Gastroesophageal sphincter (tissue), 4 donors: ENCODE data around the gene HEBP1. TPM values are rescaled to one million over a fixed set of nuclear protein-coding genes. Genes with fewer than 3 reads are reported as not detected.

Source experiments
- ATAC-seq: fragments of 150-250 bp; one replicate; pipeline ENCODE4 v1.9.1; 2016; ENCODE audit warnings: mild to moderate bottlenecking, moderate library complexity
- H3K27ac ChIP-seq, 4 donors: fragments of 200-600 bp; sonication (generic) in 3 of 4; 1 replicate in 3 of 4; 2 replicates in 1 of 4; pipeline ENCODE4 v1.5.1; 2016 to 2019
- H3K27me3 ChIP-seq: fragments of 200-600 bp; sonication (generic); one replicate; pipeline ENCODE4 v1.5.1; 2019
- H3K36me3 ChIP-seq, 2 donors: fragments of 200-600 bp; sonication (generic); one replicate each; pipeline ENCODE4 v1.5.1; 2019; ENCODE audit warnings: control low read depth in 1 of 2
- H3K4me1 ChIP-seq, 3 donors: fragments of 200-600 bp; sonication (generic); 1 replicate in 2 of 3; 2 replicates in 1 of 3; pipeline ENCODE4 v1.5.1; 2016 to 2019; ENCODE audit warnings: control low read depth in 2 of 3
- H3K4me3 ChIP-seq, 2 donors: fragments of 200-600 bp; sonication (generic); one replicate each; pipeline ENCODE4 v1.5.1; 2019; ENCODE audit warnings: mild to moderate bottlenecking in 1 of 2, moderate library complexity in 1 of 2
- H3K9me3 ChIP-seq, 3 donors: fragments of 200-600 bp; sonication (generic); one replicate each; pipeline ENCODE4 v1.5.1; 2017 to 2019; ENCODE audit warnings: control low read depth in 2 of 3
- CTCF ChIP-seq, 4 experiments: fragments of 200-600 bp in 2 of 4; fragments of 450-650 bp in 2 of 4; sonication (generic) in 1 of 4; IDR thresholded peaks; one replicate each; pipeline ENCODE4 v1.5.1; 2017 to 2019; ENCODE audit warnings: antibody characterized with exemption in 4 of 4, mild to moderate bottlenecking in 2 of 4, moderate library complexity in 2 of 4
- EP300 ChIP-seq: sonication (generic); formaldehyde crosslinking; IDR thresholded peaks from one replicate; pipeline ENCODE4 v1.6.1; 2017; ENCODE audit warnings: antibody characterized with exemption, mild to moderate bottlenecking
- POLR2A ChIP-seq, 2 donors: fragments of 450-650 bp; IDR thresholded peaks; one replicate each; pipeline ENCODE4 v1.6.1; 2017; ENCODE audit warnings: antibody characterized with exemption in 2 of 2, mild to moderate bottlenecking in 2 of 2, moderate library complexity in 1 of 2
- POLR2AphosphoS5 ChIP-seq: sonication (generic); formaldehyde crosslinking; IDR thresholded peaks from one replicate; pipeline ENCODE4 v1.6.1; 2017; ENCODE audit warnings: antibody characterized with exemption
- WGBS, 2 donors: methylation state at CpG; one replicate each; pipeline ENCODE4 v1.1.5; 2018; ENCODE audit warnings: low coverage in 1 of 2; 5-methylcytosine and 5-hydroxymethylcytosine counted together
- total RNA-seq, 4 donors: library from RNA; depleted of rRNA; stranded (reverse); fragments of >200 nt; gene quantifications; one replicate each; pipeline ENCODE4 v1.1.0, GENCODE V29; 2016

HEBP1 gene
- total RNA-seq, 4 donors from 2014 or later, result 33.8 to 47.5 (median 41.9) TPM

- WGBS, 2 donors, result 91 to 100% methylated on average over 4 to 6 of the region's 6 CpGs
- no peak for ATAC-seq
These were observed 48.0 kb downstream of the HEBP1 start, which contains the start of gene GPRC5D for GRCh38 chr12:12952036-12952435. Gene GPRC5D, minus strand, starts transcription at chr12:12952170. Its CDS starts 1,786 bp downstream, at chr12:12950384.

GRCh38 chr12:12951504-12951903 is 48.6 kb downstream of the HEBP1 start:
- H3K36me3 ChIP-seq, result no peaks in the 10 kb centered on the region

More at GRCh38 chr12:12952036-12952435, 48.0 kb downstream of the HEBP1 start, which contains the start of gene GPRC5D:
- H3K27ac ChIP-seq, result no peak within 1 kb of the TSS
- H3K27me3 ChIP-seq, result no peaks in the 10 kb centered on the region
- H3K36me3 ChIP-seq, result no peaks in the 10 kb centered on the region
- no peaks in the 10 kb centered on the region for H3K4me1 ChIP-seq
- H3K9me3 ChIP-seq, result no peaks in the 10 kb centered on the region
- TF ChIP-seq EP300, result no peak
- TF ChIP-seq POLR2A (IDR thresholded peaks at IDR 0.05), result no peak
- TF ChIP-seq POLR2AphosphoS5, result no peak
- TF ChIP-seq CTCF (IDR thresholded peaks at IDR 0.05), result no peak
- H3K4me3 ChIP-seq, result no peak within 1 kb of the TSS

GRCh38 chr12:12947902-12948301 is 52.2 kb downstream of the HEBP1 start:
- H3K4me3 ChIP-seq, result no peak overlapping the region
- 68 to 81% methylated on average over 3 to 4 of the region's 4 CpGs for WGBS, 2 donors
- no peak for ATAC-seq
- H3K36me3 ChIP-seq, result no peaks in the 10 kb centered on the region
- H3K27ac ChIP-seq, result no peak overlapping the region
- H3K27me3 ChIP-seq, result no peaks in the 10 kb centered on the region
- TF ChIP-seq POLR2A (IDR thresholded peaks at IDR 0.05), result no peak
- no peak for TF ChIP-seq CTCF (IDR thresholded peaks at IDR 0.05)
- no peak for TF ChIP-seq EP300
- no peak for TF ChIP-seq POLR2AphosphoS5
- no peaks in the 10 kb centered on the region for H3K9me3 ChIP-seq
- peaks cover 0 to 8% (median 0%) of the 10 kb centered on the region in 3 donors for H3K4me1 ChIP-seq

More at GRCh38 chr12:12951504-12951903, 48.6 kb downstream of the HEBP1 start:
- 89 to 90% methylated on average over 1 of the region's 1 CpG for WGBS, 2 donors
- Histone ChIP-seq H3K27ac (no peak overlapping the region), H3K4me3 (no peak overlapping the region), H3K9me3 (no peaks in the 10 kb centered on the region), H3K4me1 (no peaks in the 10 kb centered on the region), H3K27me3 (no peaks in the 10 kb centered on the region)
- no peak for ATAC-seq
- TF ChIP-seq POLR2AphosphoS5, result no peak

DNA sequence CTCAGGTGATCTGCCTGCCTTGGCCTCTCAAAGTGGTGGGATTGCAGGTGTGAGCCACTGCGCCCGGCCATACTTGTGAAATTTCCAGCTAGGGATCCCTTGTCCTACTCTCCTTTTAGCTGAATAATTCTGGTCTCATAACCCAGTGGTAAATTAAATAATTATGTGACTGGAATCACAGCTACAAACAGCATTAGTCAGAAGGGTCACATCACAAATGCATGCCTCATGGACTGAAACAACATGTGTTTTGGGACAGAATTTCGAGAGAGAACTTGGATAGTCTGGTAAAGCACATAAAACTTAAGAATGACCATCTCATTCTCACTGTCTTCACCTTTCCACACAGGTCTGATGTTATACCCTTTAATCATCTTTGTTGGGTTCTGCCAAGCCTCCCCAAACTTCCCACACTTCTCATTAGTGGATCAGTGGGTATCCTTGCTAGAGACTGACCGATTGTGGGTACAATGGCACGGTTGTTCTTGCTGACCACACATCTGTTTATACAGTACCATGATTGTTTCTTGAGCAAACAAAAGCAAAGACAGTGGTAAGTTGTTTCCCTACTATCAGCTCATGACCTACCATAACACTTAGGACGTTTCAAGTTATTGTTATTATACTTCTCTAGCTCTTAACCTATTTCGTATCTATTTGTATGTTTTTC is 53.2 kb downstream of the HEBP1 start:
- no peaks in the 10 kb centered on the region for H3K27me3 ChIP-seq
- H3K27ac ChIP-seq, result no peak overlapping the region
- no peak for ATAC-seq

DNA sequence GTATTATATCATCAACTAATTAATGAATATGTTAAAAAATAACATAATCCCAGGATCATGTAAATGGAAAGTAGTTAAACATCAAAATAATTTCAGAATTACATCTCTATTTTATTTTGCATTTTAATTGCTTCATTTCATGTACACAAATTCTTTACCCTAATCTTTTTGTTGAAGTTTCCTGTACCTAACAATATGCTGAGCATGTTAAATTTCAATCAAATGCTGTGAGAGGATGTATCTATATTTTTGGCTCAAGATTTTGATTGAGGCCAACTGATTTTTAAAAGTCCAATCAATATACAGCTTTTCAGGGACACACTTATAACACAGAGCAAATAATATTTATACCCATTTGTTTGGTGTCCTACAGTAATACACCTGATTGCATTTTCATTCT is 54.5 kb downstream of the HEBP1 start:
- ATAC-seq, result no peak
- H3K4me3 ChIP-seq, result no peak overlapping the region
- H3K36me3 ChIP-seq, result no peaks in the 10 kb centered on the region

More for the DNA sequence above, 53.2 kb downstream of the HEBP1 start:
- TF ChIP-seq CTCF (IDR thresholded peaks at IDR 0.05) (no peak), EP300 (no peak)
- no peaks in the 10 kb centered on the region for H3K9me3 ChIP-seq
- 71 to 84% methylated on average over 5 to 6 of the region's 7 CpGs for WGBS, 2 donors
- H3K4me3 ChIP-seq, result no peak overlapping the region
- no peaks in the 10 kb centered on the region for H3K36me3 ChIP-seq
- peaks cover 0 to 8% (median 0%) of the 10 kb centered on the region in 3 donors for H3K4me1 ChIP-seq

More for the DNA sequence above, 54.5 kb downstream of the HEBP1 start:
- no peaks in the 10 kb centered on the region for H3K9me3 ChIP-seq
- H3K27ac ChIP-seq, result no peak overlapping the region
- H3K4me1 ChIP-seq, result peaks cover 0 to 8% (median 0%) of the 10 kb centered on the region in 3 donors
- no peaks in the 10 kb centered on the region for H3K27me3 ChIP-seq
- TF ChIP-seq CTCF (IDR thresholded peaks at IDR 0.05) (no peak), POLR2A (IDR thresholded peaks at IDR 0.05) (no peak), POLR2AphosphoS5 (no peak), EP300 (no peak)
